ENCODE measurements around the gene FANCE.

The FANCE gene

DNA sequence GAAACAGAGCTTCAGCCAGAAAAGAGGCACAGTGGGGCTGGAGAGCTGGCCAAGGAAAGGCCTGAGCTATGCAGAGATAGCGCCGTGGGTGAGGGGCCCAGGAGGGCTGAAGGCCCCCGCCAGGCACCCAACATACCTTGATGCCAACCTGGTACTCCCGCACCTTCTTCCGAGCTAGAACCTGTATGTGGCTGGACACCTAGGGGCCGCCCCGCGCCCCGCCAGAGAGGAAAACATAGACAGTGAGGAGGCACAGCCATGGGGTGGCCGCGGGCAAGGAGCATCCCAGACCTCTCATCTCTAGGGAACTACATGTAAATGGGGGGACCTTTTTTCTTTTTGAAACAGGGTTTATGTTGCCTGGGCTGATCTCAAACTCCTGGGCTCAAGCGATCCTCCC, 28.0 kb downstream of the FANCE start:
- Mint-ChIP-seq H3K4me1 (ENCODE audit: low read depth) (no peaks in the 10 kb centered on the region), H3K36me3 (ENCODE audit: low read depth) (no peaks in the 10 kb centered on the region), H3K9me3 (no peaks in the 10 kb centered on the region), H3K27me3 (no peaks in the 10 kb centered on the region), H3K4me3 (no peak overlapping the region), H3K27ac (no peak overlapping the region)

GRCh38 chr6:35481226-35481625, 29.1 kb downstream of the FANCE start:
- Mint-ChIP-seq H3K27me3 (no peaks in the 10 kb centered on the region), H3K9me3 (no peaks in the 10 kb centered on the region), H3K27ac (no peak overlapping the region), H3K4me1 (ENCODE audit: low read depth) (no peaks in the 10 kb centered on the region), H3K36me3 (ENCODE audit: low read depth) (no peaks in the 10 kb centered on the region), H3K4me3 (no peak overlapping the region)

DNA sequence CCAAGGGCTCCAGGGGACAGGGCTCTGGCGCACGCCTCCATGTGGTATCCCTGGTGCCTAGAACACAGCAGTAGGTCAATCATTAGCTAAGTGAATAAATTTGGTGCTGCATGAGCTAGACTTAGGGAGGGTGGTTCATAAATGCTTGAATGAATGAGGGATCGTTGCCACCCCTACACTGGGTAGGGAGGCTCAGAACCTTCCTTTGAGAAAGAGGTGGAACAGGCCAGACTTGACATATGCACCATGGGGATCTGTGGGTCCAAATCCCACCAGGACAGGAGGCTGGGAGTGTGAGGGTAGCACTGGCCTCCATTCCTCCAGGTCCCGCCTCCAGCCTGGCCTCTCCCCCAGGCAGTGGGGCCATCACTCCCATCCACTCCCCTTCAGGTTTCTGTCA, 30.9 kb downstream of the FANCE start:
- Mint-ChIP-seq H3K36me3 (ENCODE audit: low read depth) (no peaks in the 10 kb centered on the region), H3K27ac (no peak overlapping the region), H3K4me1 (ENCODE audit: low read depth) (peaks cover 4% of the 10 kb centered on the region), H3K4me3 (no peak overlapping the region), H3K9me3 (no peaks in the 10 kb centered on the region), H3K27me3 (no peaks in the 10 kb centered on the region)

DNA sequence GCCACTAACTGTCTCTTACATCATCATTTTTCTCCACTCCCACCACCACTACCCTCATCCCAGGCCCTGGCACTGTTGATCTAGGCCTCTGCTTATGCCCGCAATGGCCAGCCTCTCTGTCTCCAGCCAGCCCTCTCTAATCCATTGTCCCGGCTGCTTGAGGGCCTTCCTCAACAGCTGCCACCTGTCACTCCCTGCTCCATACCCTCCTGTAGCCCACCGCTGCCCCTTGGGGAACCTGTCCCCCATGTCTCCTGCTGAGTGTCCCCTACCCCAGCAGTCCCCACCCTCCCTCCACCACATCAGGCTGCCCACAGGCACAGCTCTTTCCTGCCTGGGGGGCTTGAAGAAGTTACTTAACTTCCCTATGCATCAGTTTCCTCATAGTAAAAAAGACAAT, 31.4 kb downstream of the FANCE start:
- Mint-ChIP-seq H3K27me3 (no peaks in the 10 kb centered on the region), H3K9me3 (no peaks in the 10 kb centered on the region), H3K4me1 (ENCODE audit: low read depth) (peaks cover 6% of the 10 kb centered on the region), H3K27ac (no peak overlapping the region), H3K4me3 (no peak overlapping the region), H3K36me3 (ENCODE audit: low read depth) (no peaks in the 10 kb centered on the region)

DNA sequence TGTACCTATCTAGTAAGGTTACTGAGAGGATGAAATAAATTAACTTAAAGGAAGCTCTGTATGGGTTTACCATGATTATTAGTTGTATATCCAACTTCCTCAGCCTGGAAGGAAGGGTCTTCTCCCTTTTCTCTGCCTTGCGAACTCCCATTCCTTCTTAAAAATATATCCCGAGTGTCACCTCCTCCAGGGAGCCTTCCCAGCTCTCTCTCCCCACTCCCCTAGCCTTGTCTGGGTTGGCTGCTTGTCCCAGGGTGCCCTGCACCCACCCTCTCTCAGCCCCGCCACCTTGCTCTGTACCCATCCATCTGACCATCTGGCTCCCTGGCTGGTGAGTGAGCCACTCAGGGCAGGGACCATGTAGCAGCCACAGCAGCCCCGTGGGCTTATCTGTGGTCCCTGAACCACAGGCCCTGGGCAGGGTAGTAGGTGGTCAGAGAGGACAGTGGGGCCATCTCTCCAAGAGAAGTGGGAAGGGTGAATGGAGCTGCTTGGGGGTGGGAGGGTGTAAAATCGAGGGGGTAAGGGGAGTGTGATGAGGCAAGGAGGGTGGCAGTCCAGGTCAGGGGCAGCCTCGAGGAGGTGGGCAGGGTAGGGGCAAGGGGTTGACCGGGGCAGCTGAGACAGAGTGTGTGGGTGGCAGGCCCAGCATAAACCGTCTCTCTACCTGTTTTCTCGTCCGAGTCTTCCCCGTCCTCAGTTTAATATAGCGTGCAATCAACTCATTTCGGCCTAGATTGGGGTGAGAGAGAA, 31.9 kb downstream of the FANCE start:
- no peak overlapping the region for H3K4me3 Mint-ChIP-seq
- H3K27ac Mint-ChIP-seq = no peak overlapping the region
- H3K9me3 Mint-ChIP-seq = no peaks in the 10 kb centered on the region
- H3K4me1 Mint-ChIP-seq (ENCODE audit: low read depth) = peaks cover 6% of the 10 kb centered on the region
- no peaks in the 10 kb centered on the region for H3K36me3 Mint-ChIP-seq (ENCODE audit: low read depth)
- H3K27me3 Mint-ChIP-seq = no peaks in the 10 kb centered on the region

DNA sequence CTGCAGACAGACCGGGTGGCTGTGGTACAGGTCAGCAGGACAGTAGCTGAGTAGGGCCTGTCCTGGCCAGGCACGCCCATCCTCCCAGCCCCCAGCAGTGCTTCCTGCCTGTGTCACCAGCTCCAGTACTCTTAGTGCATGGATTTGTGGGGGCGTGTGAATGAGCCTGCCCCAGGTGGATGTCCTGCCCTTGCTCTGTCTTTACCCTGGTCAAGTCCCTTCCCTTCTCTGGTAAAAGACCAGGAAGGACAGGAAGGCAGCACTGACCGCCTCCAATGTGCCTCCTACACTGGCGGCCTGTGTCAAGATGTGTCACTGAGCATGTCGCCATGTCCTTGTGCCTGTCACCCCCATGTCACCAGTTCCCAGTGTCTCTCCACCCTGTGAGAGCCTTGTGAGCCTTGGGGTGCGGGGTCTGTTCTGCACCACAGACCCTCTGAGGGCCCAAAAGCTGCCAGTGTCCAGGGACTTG, 32.8 kb downstream of the FANCE start:
- Mint-ChIP-seq H3K4me1 (ENCODE audit: low read depth) (peaks cover 6% of the 10 kb centered on the region), H3K27ac (no peak overlapping the region), H3K4me3 (no peak overlapping the region), H3K27me3 (no peaks in the 10 kb centered on the region), H3K9me3 (no peaks in the 10 kb centered on the region), H3K36me3 (ENCODE audit: low read depth) (no peaks in the 10 kb centered on the region)

DNA sequence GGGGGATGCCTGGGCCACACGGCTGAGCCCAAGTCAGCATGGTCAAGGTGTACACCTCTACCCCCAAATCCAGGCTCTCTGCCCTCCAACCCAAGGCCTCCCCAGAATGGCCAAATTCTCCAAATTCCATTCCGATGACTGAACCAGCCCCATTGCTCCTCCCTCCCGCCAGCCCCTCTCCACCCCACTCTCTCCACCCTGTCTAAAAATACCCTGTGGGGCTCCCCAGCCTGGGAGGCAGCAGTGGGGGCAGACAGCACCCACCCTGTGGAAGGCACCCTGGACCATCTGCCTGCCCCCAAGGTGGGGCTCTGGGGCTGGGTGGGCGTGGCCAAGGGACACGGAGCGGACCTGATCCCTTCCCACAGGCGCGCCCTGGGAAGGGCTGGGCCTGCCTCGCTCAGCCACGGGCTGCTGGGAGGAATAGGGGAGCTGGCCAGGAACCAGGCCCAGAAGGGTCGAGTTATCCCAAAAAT, 33.3 kb downstream of the FANCE start:
- peaks cover 6% of the 10 kb centered on the region for H3K4me1 Mint-ChIP-seq (ENCODE audit: low read depth)
- H3K27me3 Mint-ChIP-seq = no peaks in the 10 kb centered on the region
- no peak overlapping the region for H3K27ac Mint-ChIP-seq
- no peak overlapping the region for H3K4me3 Mint-ChIP-seq
- H3K36me3 Mint-ChIP-seq (ENCODE audit: low read depth) = no peaks in the 10 kb centered on the region
- H3K9me3 Mint-ChIP-seq = no peaks in the 10 kb centered on the region

DNA sequence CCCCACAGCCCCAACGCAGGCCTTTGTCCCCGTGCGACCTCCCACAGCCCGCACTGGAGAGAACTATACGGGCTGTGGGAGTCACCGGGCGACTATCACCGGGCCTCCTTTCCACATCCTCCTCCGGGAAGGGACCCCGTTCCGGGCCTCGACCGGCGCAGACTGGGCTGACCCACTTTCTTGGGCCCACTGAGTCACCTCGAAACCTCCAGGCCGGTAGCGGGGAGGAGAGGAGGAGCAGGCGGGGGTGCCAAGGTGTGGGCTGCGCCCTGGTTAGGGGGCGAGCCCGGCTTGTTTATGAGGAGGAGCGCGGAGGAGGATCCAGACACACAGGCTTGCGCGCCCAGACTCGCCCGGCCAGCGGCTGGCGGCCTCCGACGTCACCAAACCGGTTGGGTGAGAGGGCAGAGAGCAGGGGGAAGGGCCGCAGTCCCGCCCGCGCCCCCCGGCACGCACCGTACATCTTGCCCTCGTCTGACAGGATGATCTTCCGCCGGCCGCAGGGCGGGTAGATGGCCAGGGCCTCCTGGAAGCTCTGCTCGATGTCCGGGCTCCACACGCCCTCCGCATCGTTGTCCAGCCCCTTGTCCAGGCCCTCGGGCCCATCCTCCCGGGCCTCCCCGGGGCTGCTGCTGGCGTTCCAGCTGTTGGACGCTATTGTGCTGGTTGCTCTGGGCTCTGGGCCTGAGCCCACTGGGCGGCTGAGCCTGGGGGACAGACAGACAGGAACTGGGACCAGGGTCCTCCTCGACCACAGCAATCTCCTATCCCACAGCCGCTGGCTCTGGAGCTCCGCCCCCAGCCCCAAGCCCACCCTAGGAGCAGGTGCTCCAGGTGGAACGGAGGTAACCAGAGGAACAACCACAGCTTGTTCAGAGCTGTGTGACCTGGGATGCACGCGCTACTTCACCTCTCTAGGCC, 34.1 kb downstream of the FANCE start:
- Mint-ChIP-seq H3K27ac (no peak overlapping the region), H3K4me1 (ENCODE audit: low read depth) (peaks cover 6% of the 10 kb centered on the region), H3K4me3 (no peak overlapping the region), H3K27me3 (no peaks in the 10 kb centered on the region), H3K9me3 (no peaks in the 10 kb centered on the region), H3K36me3 (ENCODE audit: low read depth) (no peaks in the 10 kb centered on the region)

GRCh38 chr6:35487658-35488516, 35.7 kb downstream of the FANCE start:
- Mint-ChIP-seq H3K27me3 (no peaks in the 10 kb centered on the region), H3K36me3 (ENCODE audit: low read depth) (no peaks in the 10 kb centered on the region), H3K9me3 (no peaks in the 10 kb centered on the region), H3K4me3 (no peak overlapping the region), H3K27ac (peak overlapping the region; percentile 63), H3K4me1 (ENCODE audit: low read depth) (peaks cover 6% of the 10 kb centered on the region)

- no peak overlapping the region for H3K27ac Mint-ChIP-seq
These were observed 36.4 kb downstream of the FANCE start for GRCh38 chr6:35488517-35488862.

DNA sequence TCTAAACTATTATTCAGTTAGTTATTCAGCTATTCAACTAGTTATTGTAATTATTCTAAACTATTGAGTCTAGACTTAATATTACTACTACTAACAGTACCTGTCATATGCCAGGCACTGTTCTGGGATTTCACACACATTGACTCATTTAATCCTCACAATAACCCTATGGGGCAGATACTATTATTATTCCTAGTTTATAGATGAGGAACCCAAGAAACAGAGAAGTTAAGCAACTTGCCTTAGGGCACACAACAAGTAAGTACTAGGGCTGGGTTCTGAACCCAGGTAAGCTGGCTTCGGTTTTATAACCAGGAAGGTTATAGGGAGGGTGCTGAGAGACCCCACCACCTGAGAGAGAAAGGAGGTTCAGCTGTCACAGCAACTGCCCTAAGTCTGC, 36.9 kb downstream of the FANCE start:
- Mint-ChIP-seq H3K9me3 (no peaks in the 10 kb centered on the region), H3K4me1 (ENCODE audit: low read depth) (peaks cover 9% of the 10 kb centered on the region), H3K27me3 (no peaks in the 10 kb centered on the region), H3K4me3 (no peak overlapping the region), H3K27ac (no peak overlapping the region), H3K36me3 (ENCODE audit: low read depth) (no peaks in the 10 kb centered on the region)

More at GRCh38 chr6:35488517-35488862, 36.4 kb downstream of the FANCE start:
- H3K9me3 Mint-ChIP-seq = no peaks in the 10 kb centered on the region
- H3K4me3 Mint-ChIP-seq = no peak overlapping the region
- H3K36me3 Mint-ChIP-seq (ENCODE audit: low read depth) = no peaks in the 10 kb centered on the region
- no peaks in the 10 kb centered on the region for H3K27me3 Mint-ChIP-seq
- peaks cover 6% of the 10 kb centered on the region for H3K4me1 Mint-ChIP-seq (ENCODE audit: low read depth)

- Mint-ChIP-seq H3K36me3 (ENCODE audit: low read depth) (no peaks in the 10 kb centered on the region), H3K9me3 (no peaks in the 10 kb centered on the region), H3K4me1 (ENCODE audit: low read depth) (peaks cover 10% of the 10 kb centered on the region), H3K4me3 (no peak overlapping the region), H3K27me3 (no peaks in the 10 kb centered on the region), H3K27ac (no peak overlapping the region)
These were observed 38.1 kb downstream of the FANCE start for GRCh38 chr6:35489995-35490791.

DNA sequence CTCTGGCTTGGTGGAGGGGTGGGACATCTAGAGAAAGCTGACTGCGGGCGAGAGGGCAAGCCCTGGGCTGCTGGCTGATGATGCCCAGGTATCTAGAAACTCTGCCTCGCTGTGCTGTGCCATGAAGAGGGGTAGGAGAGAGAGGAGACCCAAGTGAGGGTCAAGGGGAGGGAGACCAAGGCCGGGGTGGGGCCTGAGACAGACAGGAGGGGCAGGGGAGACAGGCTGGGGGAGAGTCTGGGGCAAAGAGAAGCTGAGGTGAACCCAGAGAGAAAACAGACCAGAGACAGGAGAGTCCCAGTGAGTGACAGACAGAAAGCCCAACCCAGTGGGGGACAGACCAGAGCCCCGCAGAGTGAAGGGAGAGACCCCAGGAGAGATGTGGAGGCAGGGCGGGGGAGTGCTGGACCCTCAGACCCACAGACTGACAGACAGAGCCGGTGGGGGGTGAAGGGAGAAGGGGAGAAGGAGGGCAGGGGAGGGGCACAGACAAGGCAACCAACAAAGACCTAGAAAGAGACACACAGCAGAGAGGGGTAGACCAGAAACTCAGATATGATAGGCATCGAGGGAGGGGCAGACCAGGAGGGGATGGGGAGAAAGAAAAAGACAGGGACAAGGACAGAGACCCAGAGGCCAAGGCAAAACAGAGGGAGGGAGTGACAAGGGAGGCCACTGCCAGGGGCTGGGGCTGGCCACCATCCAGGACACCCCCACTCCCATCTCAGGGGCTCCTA, 38.9 kb downstream of the FANCE start:
- Mint-ChIP-seq H3K27ac (no peak overlapping the region), H3K4me1 (ENCODE audit: low read depth) (peaks cover 10% of the 10 kb centered on the region)

More for the DNA sequence above, 38.9 kb downstream of the FANCE start:
- no peaks in the 10 kb centered on the region for H3K36me3 Mint-ChIP-seq (ENCODE audit: low read depth)
- H3K9me3 Mint-ChIP-seq = no peaks in the 10 kb centered on the region
- no peak overlapping the region for H3K4me3 Mint-ChIP-seq
- no peaks in the 10 kb centered on the region for H3K27me3 Mint-ChIP-seq
